Fibroblast of mammary gland (primary cell): ENCODE results near the gene TCF19.

Experiments used
- DNase-seq: peaks from one replicate; pipeline ENCODE4 v3.0.0-alpha.2; 2010; ENCODE audit warnings: low read depth
- H3K4me3 ChIP-seq: 2 replicates; pipeline ENCODE4 v1.5.1; 2011; ENCODE audit warnings: low read depth, mild to moderate bottlenecking, low read length, moderate library complexity; ENCODE audit not compliant: control insufficient read depth
- CTCF ChIP-seq: conservative IDR thresholded peaks from 2 replicates; pipeline ENCODE4 v1.5.1; 2011; ENCODE audit warnings: low read depth, low read length, inconsistent platforms; ENCODE audit not compliant: control insufficient read depth, insufficient read depth

TCF19 gene

GRCh38 chr6:31129130-31129529, 29.3 kb upstream of the TCF19 start:
- no peak for TF ChIP-seq CTCF
- H3K4me3 ChIP-seq, result no peak overlapping the region
- no peak for DNase-seq

- no peak overlapping the region for H3K4me3 ChIP-seq
- no peak for DNase-seq
- TF ChIP-seq CTCF, result no peak
These were observed 27.6 kb upstream of the TCF19 start for GRCh38 chr6:31130751-31131150.

GRCh38 chr6:31131595-31131994, 26.8 kb upstream of the TCF19 start:
- H3K4me3 ChIP-seq, result no peak overlapping the region
- no peak for TF ChIP-seq CTCF
- no peak for DNase-seq

GRCh38 chr6:31132806-31133205, 25.6 kb upstream of the TCF19 start:
- no peak for TF ChIP-seq CTCF
- H3K4me3 ChIP-seq, result no peak overlapping the region
- no peak for DNase-seq

- TF ChIP-seq CTCF, result no peak
- no peak for DNase-seq
- no peak overlapping the region for H3K4me3 ChIP-seq
These were observed 22.7 kb upstream of the TCF19 start for GRCh38 chr6:31135710-31136109.

- H3K4me3 ChIP-seq, result no peak within 1 kb of the TSS
- no peak for TF ChIP-seq CTCF
- no peak for DNase-seq
These were observed 19.4 kb upstream of the TCF19 start, which contains the start of gene PSORS1C2 for GRCh38 chr6:31138982-31139381. TSS of gene PSORS1C2 (minus strand) at chr6:31139066. CDS start at chr6:31139026, 40 bp downstream.

- H3K4me3 ChIP-seq, result no peak overlapping the region
- peak; percentile 8 for DNase-seq
- TF ChIP-seq CTCF, result no peak
These were observed 18.8 kb upstream of the TCF19 start for GRCh38 chr6:31139599-31139998.
